Breast epithelium (tissue), 3 donors: ENCODE data around the gene ACTMAP.

Experiments used
- POLR2A ChIP-seq: fragments of 450-650 bp; IDR thresholded peaks from one replicate; pipeline ENCODE4 v1.6.1; 2016; ENCODE audit warnings: antibody characterized with exemption, mild to moderate bottlenecking, moderate library complexity
- TF ChIP-seq, protein P1 (sequence below), 3 donors: fragments of 450-650 bp; IDR thresholded peaks; one replicate each; pipeline ENCODE4 v1.5.1; 2016 to 2017; ENCODE audit warnings: antibody characterized with exemption in 3 of 3, mild to moderate bottlenecking in 3 of 3, moderate library complexity in 3 of 3

DNA sequence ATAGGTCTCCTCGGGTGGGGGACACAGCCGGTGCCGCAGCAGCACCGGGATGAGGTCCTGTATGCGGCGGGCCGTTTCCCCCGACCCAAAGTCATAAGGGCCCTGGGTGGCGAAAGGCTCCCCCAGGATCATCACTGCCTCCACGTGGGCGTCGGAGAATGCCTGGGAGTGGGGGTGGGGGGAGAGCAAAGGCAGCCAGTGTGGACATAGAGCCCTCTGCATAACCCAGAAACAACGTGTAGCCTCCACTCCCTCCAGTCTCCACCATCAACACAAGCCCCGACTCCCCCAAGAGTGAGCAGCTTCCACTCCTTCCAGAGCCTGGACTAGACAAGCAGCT lies 58.1 kb downstream of the ACTMAP start:
- TF ChIP-seq, protein P1, sequence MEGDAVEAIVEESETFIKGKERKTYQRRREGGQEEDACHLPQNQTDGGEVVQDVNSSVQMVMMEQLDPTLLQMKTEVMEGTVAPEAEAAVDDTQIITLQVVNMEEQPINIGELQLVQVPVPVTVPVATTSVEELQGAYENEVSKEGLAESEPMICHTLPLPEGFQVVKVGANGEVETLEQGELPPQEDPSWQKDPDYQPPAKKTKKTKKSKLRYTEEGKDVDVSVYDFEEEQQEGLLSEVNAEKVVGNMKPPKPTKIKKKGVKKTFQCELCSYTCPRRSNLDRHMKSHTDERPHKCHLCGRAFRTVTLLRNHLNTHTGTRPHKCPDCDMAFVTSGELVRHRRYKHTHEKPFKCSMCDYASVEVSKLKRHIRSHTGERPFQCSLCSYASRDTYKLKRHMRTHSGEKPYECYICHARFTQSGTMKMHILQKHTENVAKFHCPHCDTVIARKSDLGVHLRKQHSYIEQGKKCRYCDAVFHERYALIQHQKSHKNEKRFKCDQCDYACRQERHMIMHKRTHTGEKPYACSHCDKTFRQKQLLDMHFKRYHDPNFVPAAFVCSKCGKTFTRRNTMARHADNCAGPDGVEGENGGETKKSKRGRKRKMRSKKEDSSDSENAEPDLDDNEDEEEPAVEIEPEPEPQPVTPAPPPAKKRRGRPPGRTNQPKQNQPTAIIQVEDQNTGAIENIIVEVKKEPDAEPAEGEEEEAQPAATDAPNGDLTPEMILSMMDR (IDR thresholded peaks at IDR 0.05): no peak
- no peak for TF ChIP-seq POLR2A
